Astrocyte of the spinal cord (primary cell): ENCODE measurements around the gene CARHSP1.
A peak's percentile ranks its signal among the peaks of the same experiment; 100 is the strongest.
"Not testable (repeated sequence)": the region's sequence is repeated elsewhere in the genome, so short reads cannot be mapped to it uniquely, and the experiment has no call there.

Source experiments
- DNase-seq: peaks from one replicate; pipeline ENCODE4 v3.0.0; 2011; ENCODE audit warnings: low read depth, low spot score
- H3K4me3 ChIP-seq: 2 replicates; pipeline ENCODE4 v1.5.1; 2011; ENCODE audit warnings: low read depth, mild to moderate bottlenecking, low read length, moderate library complexity
- CTCF ChIP-seq: IDR thresholded peaks from 2 replicates; pipeline ENCODE4 v1.5.1; 2012; ENCODE audit warnings: low read depth, mild to moderate bottlenecking, low read length, inconsistent platforms
- in situ Hi-C: cut with HindIII; loops from 2 replicates; pipeline ENCODE4 v1.10.0; 2017; ENCODE audit warnings: low sequenced_read_pairs

CARHSP1 gene

GRCh38 chr16:8868416-8869211, at the start of gene CARHSP1:
TSS of gene CARHSP1 (minus strand) at chr16:8869006. CDS start at chr16:8859328, 9,678 bp downstream.
- TF ChIP-seq CTCF, result no peak
- in situ Hi-C loops, result no loop called here
- H3K4me3 ChIP-seq, result peak within 1 kb of the TSS; percentile 75
- peak; percentile 92 for DNase-seq

GRCh38 chr16:8917336-8917735, 48.5 kb upstream of the CARHSP1 start:
- DNase-seq, H3K4me3 ChIP-seq, in situ Hi-C loops: not testable (repeated sequence)

- in situ Hi-C loops, result no loop called here
- no peak for TF ChIP-seq CTCF
- H3K4me3 ChIP-seq, result no peak overlapping the region
- DNase-seq, result no peak
Observed at GRCh38 chr16:8916541-8917225, 47.9 kb upstream of the CARHSP1 start.

- no peak for TF ChIP-seq CTCF
- in situ Hi-C loops, result no loop called here
- DNase-seq, result no peak
- no peak overlapping the region for H3K4me3 ChIP-seq
Observed at GRCh38 chr16:8915722-8916301, 47.0 kb upstream of the CARHSP1 start.

- H3K4me3 ChIP-seq, result no peak overlapping the region
- in situ Hi-C loops, result no loop called here
- no peak for TF ChIP-seq CTCF
- no peak for DNase-seq
Observed at GRCh38 chr16:8914098-8914497, 45.3 kb upstream of the CARHSP1 start.

- in situ Hi-C loops, result no loop called here
- no peak for TF ChIP-seq CTCF
- no peak for DNase-seq
- no peak overlapping the region for H3K4me3 ChIP-seq
Observed at GRCh38 chr16:8912793-8913192, 44.0 kb upstream of the CARHSP1 start.

- H3K4me3 ChIP-seq, result no peak overlapping the region
- no peak for TF ChIP-seq CTCF
- in situ Hi-C loops, result no loop called here
- DNase-seq, result no peak
Observed at GRCh38 chr16:8910811-8911210, 42.0 kb upstream of the CARHSP1 start.
